HG02759 (cell line): ENCODE measurements around the gene WFIKKN1.

Experiments
- ATAC-seq: cut with Tn5 transposase; IDR thresholded peaks from one replicate; pipeline ENCODE4 v1.9.1; 2021; ENCODE audit warnings: mild to moderate bottlenecking, moderate library complexity; ENCODE audit not compliant: unreplicated experiment

The WFIKKN1 gene

GRCh38 chr16:682493-683395, 52.0 kb downstream of the WFIKKN1 start:
- ATAC-seq: no peak

GRCh38 chr16:683396-684070, 52.7 kb downstream of the WFIKKN1 start:
- no peak for ATAC-seq
